ENCODE data around the gene PRPF8. TPM values are rescaled to one million over a fixed set of nuclear protein-coding genes. Genes with fewer than 3 reads are reported as not detected.

The PRPF8 gene
- total and polyA plus RNA-seq, 10 of the 15 experiments (the other 5 are each of a cell fraction or from before 2014, with no cell fraction given), result 77.2 to 337 (median 162) TPM

GRCh38 chr17:1686086-1686485, 1.4 kb upstream of the PRPF8 start:
- in situ Hi-C loops (cut with MboI) (no loop called here), intact Hi-C loops (cut with micrococcal nuclease; ENCODE audit: unreplicated experiment) (no loop called here)
- H2AFZ ChIP-seq (ENCODE audit: control insufficient read depth, low read depth, low read length), result no peak overlapping the region
- H4K20me1 ChIP-seq (ENCODE audit: control insufficient read depth, insufficient read depth), result no peaks in the 10 kb centered on the region
- no peak overlapping the region for H3K4me3 ChIP-seq
- ChIA-PET RAD21 (ENCODE audit: unreplicated experiment) (no interaction called here), POLR2A (interaction anchor here (0.6 kb wide), 1 partner anchor 18 kb away, joined by 5 read pairs; no protein-coding TSS in a partner anchor), SMC1A (ENCODE audit: uncharacterized antibody, unreplicated experiment) (interaction anchor here (1.3 kb wide), 1 partner anchor 8 kb away, joined by 3 read pairs; no protein-coding TSS in a partner anchor), CTCF (no interaction called here)
- no peaks in the 10 kb centered on the region for H3K27me3 ChIP-seq (replicated peaks in 1 of 2; ENCODE audit: control insufficient read depth in 2 of 2, insufficient read depth in 2 of 2, low read length in 1 of 2)
- no peak overlapping the region for H3K9ac ChIP-seq (ENCODE audit: control insufficient read depth, insufficient read depth, low read length)
- 76% methylated on average over 7 of the region's 7 CpGs for WGBS (ENCODE audit: insufficient coverage, insufficient replicate concordance, low lambda C conversion rate, missing lambda C conversion rate)
- H3K36me3 ChIP-seq (ENCODE audit: control insufficient read depth in 2 of 2, insufficient read depth in 2 of 2, low read length in 1 of 2), result peaks cover 7 to 13% of the 10 kb centered on the region in 2 experiments; a peak in 3 of 4 replicates
- no peak for TF ChIP-seq GATAD2B (conservative IDR thresholded peaks at IDR 0.05; ENCODE audit: low read depth)
- no peak for TF ChIP-seq POLR2AphosphoS5 (IDR thresholded peaks at IDR 0.05; ENCODE audit: low read length)
- TF ChIP-seq MYB (IDR thresholded peaks at IDR 0.05; ENCODE audit: borderline replicate concordance, low read depth, low read length), result no peak
- TF ChIP-seq ATF7 (IDR thresholded peaks at IDR 0.05; ENCODE audit: low read depth), result no peak
- no peak for TF ChIP-seq CEBPZ (IDR thresholded peaks at IDR 0.05; ENCODE audit: low read depth, low read length)
- TF ChIP-seq PAX5 (IDR thresholded peaks at IDR 0.05; ENCODE audit: borderline replicate concordance, low read depth, low read length), result no peak
- TF ChIP-seq SMAD5 (IDR thresholded peaks at IDR 0.05; ENCODE audit: low read depth), result no peak
- TF ChIP-seq ZBTB11 (CRISPR knock-in tag; IDR thresholded peaks at IDR 0.05), result no peak
- no peak for TF ChIP-seq BCLAF1 (IDR thresholded peaks at IDR 0.05)
- no peak for TF ChIP-seq ATF2 (IDR thresholded peaks at IDR 0.05; ENCODE audit: low read length)
- TF ChIP-seq RUNX3 (IDR thresholded peaks at IDR 0.05; ENCODE audit: low read length), result no peak
- no peak for TF ChIP-seq PKNOX1 (IDR thresholded peaks at IDR 0.05)
- TF ChIP-seq ZNF384 (IDR thresholded peaks at IDR 0.05; ENCODE audit: borderline replicate concordance, low read depth, low read length), result no peak
- ATAC-seq (no peak), FAIRE-seq (no peak), DNase-seq (ENCODE audit: low read depth, low spot score) (no peak)
- H3K27ac ChIP-seq (ENCODE audit: control insufficient read depth, insufficient read depth), result no peak overlapping the region
- no peaks in the 10 kb centered on the region for H3K9me3 ChIP-seq (replicated peaks; ENCODE audit: control insufficient read depth, insufficient read depth, low read length)
- no peaks in the 10 kb centered on the region for H3K4me1 ChIP-seq (ENCODE audit: control insufficient read depth, insufficient read depth, low read length)
- BruUV-seq (replicated peaks), result no TSS peak
- H3K4me2 ChIP-seq (ENCODE audit: control insufficient read depth, insufficient read depth), result no peak overlapping the region
- peaks cover 26% of the 10 kb centered on the region for H3K79me2 ChIP-seq (ENCODE audit: control insufficient read depth, insufficient read depth, low read length)
